Colonic mucosa (tissue), 4 donors: ENCODE data around the gene PLB1. TPM values are rescaled to one million over a fixed set of nuclear protein-coding genes. Genes with fewer than 3 reads are reported as not detected.

Experiments
- DNase-seq: peaks from one replicate; pipeline ENCODE4 v3.0.0-alpha.2; 2020
- H3K27ac ChIP-seq: fragments of 200-600 bp; one replicate; pipeline ENCODE4 v1.8.0; 2021
- H3K27me3 ChIP-seq: fragments of 200-600 bp; one replicate; pipeline ENCODE4 v1.8.0; 2021
- H3K36me3 ChIP-seq: fragments of 200-600 bp; one replicate; pipeline ENCODE4 v1.8.0; 2021
- H3K4me1 ChIP-seq: fragments of 200-600 bp; one replicate; pipeline ENCODE4 v1.8.0; 2021; ENCODE audit warnings: mild to moderate bottlenecking
- H3K4me3 ChIP-seq: fragments of 200-600 bp; one replicate; pipeline ENCODE4 v1.8.0; 2021
- H3K9ac ChIP-seq, 2 donors: one replicate each; pipeline ENCODE4 v1.7.0; 2013; ENCODE audit warnings: control low read depth in 2 of 2, low read depth in 2 of 2, low read length in 2 of 2
- H3K9me3 ChIP-seq: fragments of 200-600 bp; one replicate; pipeline ENCODE4 v1.8.0; 2021
- intact Hi-C: fragments of 100-400 bp; cut with DNase I; formaldehyde crosslinking; loops from one replicate; pipeline ENCODE4 v1.14.1; 2022
- total RNA-seq, 2 donors: library from RNA; stranded (reverse); fragmentation: NEBNext Ultra II Directional in 1 of 2; extraction: Animal tissue kit (Norgen Biotek cat#: 25700) in 1 of 2; gene quantifications; one replicate each; pipeline ENCODE4 v1.2.1, GENCODE V29; 2021
- TF ChIP-seq, protein P1 (sequence below): fragments of 200-600 bp; IDR thresholded peaks from one replicate; pipeline ENCODE4 v1.8.0; 2022; ENCODE audit warnings: antibody characterized with exemption, mild to moderate bottlenecking
- donor health status: healthy.
- donor health status: DM: no; HTN: no; CAD: no.
- donor health status: DM: no; HTN: no; CAD: no.

Gene PLB1
- total RNA-seq, 2 donors from 2014 or later, result 1.3 to 3.0 TPM

GRCh38 chr2:28586867-28587266, 91.0 kb downstream of the PLB1 start:
- intact Hi-C loops, result no loop called here

GRCh38 chr2:28587526-28588291, 91.8 kb downstream of the PLB1 start:
- intact Hi-C loops, result no loop called here
- TF ChIP-seq, protein P1, sequence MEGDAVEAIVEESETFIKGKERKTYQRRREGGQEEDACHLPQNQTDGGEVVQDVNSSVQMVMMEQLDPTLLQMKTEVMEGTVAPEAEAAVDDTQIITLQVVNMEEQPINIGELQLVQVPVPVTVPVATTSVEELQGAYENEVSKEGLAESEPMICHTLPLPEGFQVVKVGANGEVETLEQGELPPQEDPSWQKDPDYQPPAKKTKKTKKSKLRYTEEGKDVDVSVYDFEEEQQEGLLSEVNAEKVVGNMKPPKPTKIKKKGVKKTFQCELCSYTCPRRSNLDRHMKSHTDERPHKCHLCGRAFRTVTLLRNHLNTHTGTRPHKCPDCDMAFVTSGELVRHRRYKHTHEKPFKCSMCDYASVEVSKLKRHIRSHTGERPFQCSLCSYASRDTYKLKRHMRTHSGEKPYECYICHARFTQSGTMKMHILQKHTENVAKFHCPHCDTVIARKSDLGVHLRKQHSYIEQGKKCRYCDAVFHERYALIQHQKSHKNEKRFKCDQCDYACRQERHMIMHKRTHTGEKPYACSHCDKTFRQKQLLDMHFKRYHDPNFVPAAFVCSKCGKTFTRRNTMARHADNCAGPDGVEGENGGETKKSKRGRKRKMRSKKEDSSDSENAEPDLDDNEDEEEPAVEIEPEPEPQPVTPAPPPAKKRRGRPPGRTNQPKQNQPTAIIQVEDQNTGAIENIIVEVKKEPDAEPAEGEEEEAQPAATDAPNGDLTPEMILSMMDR, result no peak

More at GRCh38 chr2:28586867-28587266, 91.0 kb downstream of the PLB1 start:
- Histone ChIP-seq H3K4me1 (no peaks in the 10 kb centered on the region), H3K27ac (no peak overlapping the region), H3K4me3 (no peak overlapping the region), H3K36me3 (no peaks in the 10 kb centered on the region), H3K9me3 (no peaks in the 10 kb centered on the region), H3K27me3 (no peaks in the 10 kb centered on the region), H3K9ac (no peak overlapping the region)
- TF ChIP-seq, protein P1, result no peak
- no peak for DNase-seq

GRCh38 chr2:28588292-28588670, 92.4 kb downstream of the PLB1 start:
- DNase-seq, result no peak
- Histone ChIP-seq H3K36me3 (no peaks in the 10 kb centered on the region), H3K9ac (no peak overlapping the region), H3K4me3 (no peak overlapping the region), H3K27ac (no peak overlapping the region), H3K27me3 (no peaks in the 10 kb centered on the region), H3K4me1 (no peaks in the 10 kb centered on the region), H3K9me3 (no peaks in the 10 kb centered on the region)
- intact Hi-C loops, result no loop called here
- TF ChIP-seq, protein P1, result no peak

More at GRCh38 chr2:28587526-28588291, 91.8 kb downstream of the PLB1 start:
- no peak overlapping the region for H3K4me3 ChIP-seq
- no peak overlapping the region for H3K27ac ChIP-seq
- no peak overlapping the region for H3K9ac ChIP-seq
- no peaks in the 10 kb centered on the region for H3K9me3 ChIP-seq
- H3K36me3 ChIP-seq, result no peaks in the 10 kb centered on the region
- H3K4me1 ChIP-seq, result no peaks in the 10 kb centered on the region
- DNase-seq, result no peak
- no peaks in the 10 kb centered on the region for H3K27me3 ChIP-seq

GRCh38 chr2:28589746-28590463, 94.0 kb downstream of the PLB1 start:
- H3K9ac ChIP-seq, result no peak overlapping the region
- H3K27ac ChIP-seq, result no peak overlapping the region
- H3K4me1 ChIP-seq, result no peaks in the 10 kb centered on the region
- intact Hi-C loops, result no loop called here
- H3K27me3 ChIP-seq, result no peaks in the 10 kb centered on the region
- DNase-seq, result no peak
- no peak overlapping the region for H3K4me3 ChIP-seq
- H3K36me3 ChIP-seq, result no peaks in the 10 kb centered on the region
- TF ChIP-seq, protein P1, result no peak
- no peaks in the 10 kb centered on the region for H3K9me3 ChIP-seq

DNA sequence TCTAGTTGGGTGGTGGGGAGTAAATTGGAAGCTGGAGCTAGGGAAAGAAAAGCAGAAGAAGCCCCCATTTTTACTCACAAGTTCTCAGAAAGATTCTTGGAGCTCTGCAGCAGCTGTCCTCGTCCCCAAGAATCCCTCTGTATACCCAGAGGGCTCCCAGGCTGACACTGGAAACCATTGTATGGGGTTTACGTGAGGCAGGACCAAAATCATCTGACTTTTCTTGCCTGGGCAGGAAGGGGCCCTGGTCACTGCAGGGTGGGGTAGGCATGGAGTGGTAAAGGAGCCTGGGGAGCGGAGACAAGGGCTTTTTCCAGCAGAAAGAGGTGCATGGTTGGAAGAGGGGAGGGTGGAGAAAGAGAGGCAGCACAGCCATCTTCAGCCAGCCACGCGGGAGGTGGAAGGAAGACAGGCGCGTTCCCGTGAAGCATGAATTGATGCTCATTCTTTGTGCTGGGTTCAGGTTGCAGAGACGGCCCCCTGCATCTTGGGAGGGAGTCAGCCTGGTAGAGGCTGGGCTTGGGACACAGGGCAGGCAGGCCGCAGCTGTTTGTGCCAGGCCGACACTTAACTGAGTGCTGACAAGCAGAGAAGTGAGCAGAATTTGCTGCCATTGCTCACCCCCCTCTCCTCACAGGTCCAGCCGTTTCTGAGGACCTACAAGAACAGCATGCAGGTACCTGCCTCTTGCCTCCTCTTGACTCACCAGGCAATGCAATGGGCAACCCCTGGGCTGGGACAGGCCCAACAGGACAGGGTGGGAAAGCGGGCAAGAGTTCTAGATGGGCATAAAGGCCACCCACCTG, 94.8 kb downstream of the PLB1 start:
- H3K4me1 ChIP-seq, result no peaks in the 10 kb centered on the region
- no peak overlapping the region for H3K4me3 ChIP-seq
- no peak overlapping the region for H3K9ac ChIP-seq
- DNase-seq, result no peak
- no peaks in the 10 kb centered on the region for H3K36me3 ChIP-seq
- TF ChIP-seq, protein P1, result no peak
- no peaks in the 10 kb centered on the region for H3K27me3 ChIP-seq
- no peak overlapping the region for H3K27ac ChIP-seq
- intact Hi-C loops, result no loop called here
- H3K9me3 ChIP-seq, result no peaks in the 10 kb centered on the region
